ENCODE data around the gene ADGRA3. TPM values are rescaled to one million over a fixed set of nuclear protein-coding genes. Genes with fewer than 3 reads are reported as not detected.

ADGRA3 gene
- total and polyA plus RNA-seq, 10 donors, result 1.6 to 10.6 (median 5.4) TPM

- no peak overlapping the region for H3K4me3 ChIP-seq
- H3K9me3 ChIP-seq, result no peaks in the 10 kb centered on the region
- intact Hi-C loops (cut with DNase I; ENCODE audit: low total_unique reads), result no loop called here
- DNase-seq, result no peak
- peaks cover 0 to 14% (median 0%) of the 10 kb centered on the region in 6 donors for H3K4me1 ChIP-seq
- TF ChIP-seq POLR2AphosphoS5 (IDR thresholded peaks at IDR 0.05), result no peak
- TF ChIP-seq POLR2A (IDR thresholded peaks at IDR 0.05), result no peak
- TF ChIP-seq CTCF (IDR thresholded peaks at IDR 0.05 in 8 of 11, conservative IDR thresholded peaks at IDR 0.05 in 3 of 11), result no peak
- H3K36me3 ChIP-seq, result no peaks in the 10 kb centered on the region
- no peak overlapping the region for H3K27ac ChIP-seq
- no peaks in the 10 kb centered on the region for H3K27me3 ChIP-seq (replicated peaks in 1 of 7)
- WGBS, 5 donors, result 13 to 39% (median 34%) methylated on average over 1 of the region's 1 CpG
Measured at GRCh38 chr4:22483551-22483981, 32.3 kb downstream of the ADGRA3 start.

- H3K4me1 ChIP-seq, result peaks cover 0 to 14% (median 0%) of the 10 kb centered on the region in 6 donors
- H3K27me3 ChIP-seq (replicated peaks in 1 of 7), result no peaks in the 10 kb centered on the region
- H3K9me3 ChIP-seq, result no peaks in the 10 kb centered on the region
- no peaks in the 10 kb centered on the region for H3K36me3 ChIP-seq
- TF ChIP-seq POLR2AphosphoS5 (IDR thresholded peaks at IDR 0.05) (no peak), POLR2A (IDR thresholded peaks at IDR 0.05) (no peak)
- H3K27ac ChIP-seq, result no peak overlapping the region
- no peak overlapping the region for H3K4me3 ChIP-seq
- intact Hi-C loops (cut with DNase I; ENCODE audit: low total_unique reads), result no loop called here
- no peak for DNase-seq
- 56 to 75% (median 57%) methylated on average over 3 of the region's 3 CpGs for WGBS, 5 donors
Measured at GRCh38 chr4:22482250-22483127, 33.4 kb downstream of the ADGRA3 start.

GRCh38 chr4:22480675-22481327, 35.1 kb downstream of the ADGRA3 start:
- no peak for DNase-seq
- H3K27me3 ChIP-seq (replicated peaks in 1 of 7), result no peaks in the 10 kb centered on the region
- 80 to 94% (median 88%) methylated on average over 2 of the region's 2 CpGs for WGBS, 5 donors
- intact Hi-C loops (cut with DNase I; ENCODE audit: low total_unique reads), result no loop called here
- no peak overlapping the region for H3K27ac ChIP-seq
- TF ChIP-seq CTCF (IDR thresholded peaks at IDR 0.05 in 8 of 11, conservative IDR thresholded peaks at IDR 0.05 in 3 of 11), result no peak
- TF ChIP-seq POLR2AphosphoS5 (IDR thresholded peaks at IDR 0.05), result no peak
- no peak for TF ChIP-seq POLR2A (IDR thresholded peaks at IDR 0.05)
- no peak overlapping the region for H3K4me3 ChIP-seq
- no peaks in the 10 kb centered on the region for H3K36me3 ChIP-seq
- H3K9me3 ChIP-seq, result no peaks in the 10 kb centered on the region
- H3K4me1 ChIP-seq, result peaks cover 0 to 14% (median 0%) of the 10 kb centered on the region in 6 donors

- no peaks in the 10 kb centered on the region for H3K9me3 ChIP-seq
- no peak for TF ChIP-seq POLR2AphosphoS5 (IDR thresholded peaks at IDR 0.05)
- no peak for TF ChIP-seq POLR2A (IDR thresholded peaks at IDR 0.05)
- TF ChIP-seq CTCF (IDR thresholded peaks at IDR 0.05 in 8 of 11, conservative IDR thresholded peaks at IDR 0.05 in 3 of 11), result no peak
- H3K27me3 ChIP-seq (replicated peaks in 1 of 7), result no peaks in the 10 kb centered on the region
- intact Hi-C loops (cut with DNase I; ENCODE audit: low total_unique reads), result no loop called here
- no peak overlapping the region for H3K4me3 ChIP-seq
- DNase-seq, result no peak
- no peak overlapping the region for H3K27ac ChIP-seq
- no peaks in the 10 kb centered on the region for H3K36me3 ChIP-seq
- peaks cover 0 to 6% (median 0%) of the 10 kb centered on the region in 6 donors for H3K4me1 ChIP-seq
- 36 to 64% (median 39%) methylated on average over 2 of the region's 2 CpGs for WGBS, 5 donors
Measured at GRCh38 chr4:22478426-22478825, 37.4 kb downstream of the ADGRA3 start.

Measured in spleen (tissue), 11 donors.